ENCODE measurements around the gene GPRASP1.

DNA sequence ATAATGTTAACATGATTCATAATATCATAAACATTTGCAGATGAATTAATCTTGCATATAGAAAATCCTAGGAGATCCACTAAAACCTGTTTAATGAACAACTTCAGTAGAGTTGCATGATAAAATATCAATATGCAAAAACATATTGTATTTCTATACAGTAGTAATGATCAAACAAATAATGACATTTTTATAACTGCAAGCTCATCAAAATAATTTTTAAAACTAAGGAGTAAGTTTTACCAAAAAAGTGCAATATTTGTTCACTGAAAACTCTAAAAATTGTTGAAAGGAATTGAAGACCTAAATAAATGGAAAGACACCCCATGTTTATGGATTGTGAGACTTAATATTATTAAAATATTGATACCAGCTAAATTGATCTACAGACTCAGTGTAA lies 45.0 kb downstream of the GPRASP1 start:
- TF ChIP-seq ZNF274 (IDR thresholded peaks at IDR 0.05; ENCODE audit: low read depth, low read length) (no peak), YY1 (IDR thresholded peaks at IDR 0.05; ENCODE audit: insufficient read depth, insufficient read length) (no peak), SUZ12 (IDR thresholded peaks at IDR 0.05; ENCODE audit: extremely low read depth, insufficient read depth, insufficient read length) (no peak)

Measured in NT2/D1 (cell line).